Liver (tissue), 3 donors: ENCODE data around the gene PPP2R5A.

ENCODE experiments used
- RAD21 ChIP-seq, 2 donors: IDR thresholded peaks; 2 replicates each; pipeline ENCODE4 v1.6.1; 2016; ENCODE audit warnings: antibody characterized with exemption in 2 of 2, mild to moderate bottlenecking in 2 of 2
- YY1 ChIP-seq: IDR thresholded peaks from 2 replicates; pipeline ENCODE4 v1.6.1; 2016; ENCODE audit warnings: antibody characterized with exemption, mild to moderate bottlenecking
- TF ChIP-seq, protein P1 (sequence below): fragments of 150-350 bp; IDR thresholded peaks from 2 replicates; pipeline ENCODE4 v1.5.1; 2017; ENCODE audit warnings: improper control_type of control experiment, low read depth, low read length; ENCODE audit not compliant: missing input control
- TF ChIP-seq, protein P2 (sequence below): IDR thresholded peaks from 2 replicates; pipeline ENCODE4 v1.6.1; 2016; ENCODE audit warnings: antibody characterized with exemption
- TF ChIP-seq, protein P3 (sequence below): IDR thresholded peaks from 2 replicates; pipeline ENCODE4 v1.6.1; 2016; ENCODE audit warnings: antibody characterized with exemption, mild to moderate bottlenecking
- donor health status: healthy.
- donor health status: healthy.

DNA sequence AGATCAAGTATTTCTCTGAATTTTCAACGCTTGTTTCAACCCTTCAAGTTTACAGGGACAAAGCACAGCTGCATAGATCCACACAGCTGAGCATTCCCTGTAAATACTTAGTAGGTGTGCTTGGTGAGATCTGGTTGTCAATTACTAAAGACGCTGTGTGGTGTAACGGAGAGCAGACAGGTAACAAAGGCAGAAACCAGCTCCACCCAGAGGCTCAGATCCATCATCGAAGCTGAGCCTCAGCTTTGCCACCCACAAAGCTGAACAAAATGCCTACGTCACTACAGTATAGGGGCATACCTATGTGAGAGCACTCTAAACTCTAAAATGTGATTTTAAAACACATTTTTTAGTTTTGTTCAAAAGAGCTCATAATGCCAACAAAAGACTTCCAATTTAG lies 90.8 kb downstream of the PPP2R5A start:
- TF ChIP-seq YY1 (no peak), RAD21 (IDR thresholded peaks at IDR 0.05) (no peak)
- TF ChIP-seq, protein P1, sequence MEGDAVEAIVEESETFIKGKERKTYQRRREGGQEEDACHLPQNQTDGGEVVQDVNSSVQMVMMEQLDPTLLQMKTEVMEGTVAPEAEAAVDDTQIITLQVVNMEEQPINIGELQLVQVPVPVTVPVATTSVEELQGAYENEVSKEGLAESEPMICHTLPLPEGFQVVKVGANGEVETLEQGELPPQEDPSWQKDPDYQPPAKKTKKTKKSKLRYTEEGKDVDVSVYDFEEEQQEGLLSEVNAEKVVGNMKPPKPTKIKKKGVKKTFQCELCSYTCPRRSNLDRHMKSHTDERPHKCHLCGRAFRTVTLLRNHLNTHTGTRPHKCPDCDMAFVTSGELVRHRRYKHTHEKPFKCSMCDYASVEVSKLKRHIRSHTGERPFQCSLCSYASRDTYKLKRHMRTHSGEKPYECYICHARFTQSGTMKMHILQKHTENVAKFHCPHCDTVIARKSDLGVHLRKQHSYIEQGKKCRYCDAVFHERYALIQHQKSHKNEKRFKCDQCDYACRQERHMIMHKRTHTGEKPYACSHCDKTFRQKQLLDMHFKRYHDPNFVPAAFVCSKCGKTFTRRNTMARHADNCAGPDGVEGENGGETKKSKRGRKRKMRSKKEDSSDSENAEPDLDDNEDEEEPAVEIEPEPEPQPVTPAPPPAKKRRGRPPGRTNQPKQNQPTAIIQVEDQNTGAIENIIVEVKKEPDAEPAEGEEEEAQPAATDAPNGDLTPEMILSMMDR, result no peak
- TF ChIP-seq, protein P2, sequence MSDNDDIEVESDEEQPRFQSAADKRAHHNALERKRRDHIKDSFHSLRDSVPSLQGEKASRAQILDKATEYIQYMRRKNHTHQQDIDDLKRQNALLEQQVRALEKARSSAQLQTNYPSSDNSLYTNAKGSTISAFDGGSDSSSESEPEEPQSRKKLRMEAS, result no peak
- TF ChIP-seq, protein P3, sequence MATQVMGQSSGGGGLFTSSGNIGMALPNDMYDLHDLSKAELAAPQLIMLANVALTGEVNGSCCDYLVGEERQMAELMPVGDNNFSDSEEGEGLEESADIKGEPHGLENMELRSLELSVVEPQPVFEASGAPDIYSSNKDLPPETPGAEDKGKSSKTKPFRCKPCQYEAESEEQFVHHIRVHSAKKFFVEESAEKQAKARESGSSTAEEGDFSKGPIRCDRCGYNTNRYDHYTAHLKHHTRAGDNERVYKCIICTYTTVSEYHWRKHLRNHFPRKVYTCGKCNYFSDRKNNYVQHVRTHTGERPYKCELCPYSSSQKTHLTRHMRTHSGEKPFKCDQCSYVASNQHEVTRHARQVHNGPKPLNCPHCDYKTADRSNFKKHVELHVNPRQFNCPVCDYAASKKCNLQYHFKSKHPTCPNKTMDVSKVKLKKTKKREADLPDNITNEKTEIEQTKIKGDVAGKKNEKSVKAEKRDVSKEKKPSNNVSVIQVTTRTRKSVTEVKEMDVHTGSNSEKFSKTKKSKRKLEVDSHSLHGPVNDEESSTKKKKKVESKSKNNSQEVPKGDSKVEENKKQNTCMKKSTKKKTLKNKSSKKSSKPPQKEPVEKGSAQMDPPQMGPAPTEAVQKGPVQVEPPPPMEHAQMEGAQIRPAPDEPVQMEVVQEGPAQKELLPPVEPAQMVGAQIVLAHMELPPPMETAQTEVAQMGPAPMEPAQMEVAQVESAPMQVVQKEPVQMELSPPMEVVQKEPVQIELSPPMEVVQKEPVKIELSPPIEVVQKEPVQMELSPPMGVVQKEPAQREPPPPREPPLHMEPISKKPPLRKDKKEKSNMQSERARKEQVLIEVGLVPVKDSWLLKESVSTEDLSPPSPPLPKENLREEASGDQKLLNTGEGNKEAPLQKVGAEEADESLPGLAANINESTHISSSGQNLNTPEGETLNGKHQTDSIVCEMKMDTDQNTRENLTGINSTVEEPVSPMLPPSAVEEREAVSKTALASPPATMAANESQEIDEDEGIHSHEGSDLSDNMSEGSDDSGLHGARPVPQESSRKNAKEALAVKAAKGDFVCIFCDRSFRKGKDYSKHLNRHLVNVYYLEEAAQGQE, result no peak
